NCI-H128 (cell line): ENCODE measurements around the gene ARHGAP29.

Experiments
- DNase-seq: peaks from one replicate; lab custom pipeline; 2025; ENCODE audit not compliant: unreplicated experiment; lab: John Stamatoyannopoulos, UW

Gene ARHGAP29, protein sequence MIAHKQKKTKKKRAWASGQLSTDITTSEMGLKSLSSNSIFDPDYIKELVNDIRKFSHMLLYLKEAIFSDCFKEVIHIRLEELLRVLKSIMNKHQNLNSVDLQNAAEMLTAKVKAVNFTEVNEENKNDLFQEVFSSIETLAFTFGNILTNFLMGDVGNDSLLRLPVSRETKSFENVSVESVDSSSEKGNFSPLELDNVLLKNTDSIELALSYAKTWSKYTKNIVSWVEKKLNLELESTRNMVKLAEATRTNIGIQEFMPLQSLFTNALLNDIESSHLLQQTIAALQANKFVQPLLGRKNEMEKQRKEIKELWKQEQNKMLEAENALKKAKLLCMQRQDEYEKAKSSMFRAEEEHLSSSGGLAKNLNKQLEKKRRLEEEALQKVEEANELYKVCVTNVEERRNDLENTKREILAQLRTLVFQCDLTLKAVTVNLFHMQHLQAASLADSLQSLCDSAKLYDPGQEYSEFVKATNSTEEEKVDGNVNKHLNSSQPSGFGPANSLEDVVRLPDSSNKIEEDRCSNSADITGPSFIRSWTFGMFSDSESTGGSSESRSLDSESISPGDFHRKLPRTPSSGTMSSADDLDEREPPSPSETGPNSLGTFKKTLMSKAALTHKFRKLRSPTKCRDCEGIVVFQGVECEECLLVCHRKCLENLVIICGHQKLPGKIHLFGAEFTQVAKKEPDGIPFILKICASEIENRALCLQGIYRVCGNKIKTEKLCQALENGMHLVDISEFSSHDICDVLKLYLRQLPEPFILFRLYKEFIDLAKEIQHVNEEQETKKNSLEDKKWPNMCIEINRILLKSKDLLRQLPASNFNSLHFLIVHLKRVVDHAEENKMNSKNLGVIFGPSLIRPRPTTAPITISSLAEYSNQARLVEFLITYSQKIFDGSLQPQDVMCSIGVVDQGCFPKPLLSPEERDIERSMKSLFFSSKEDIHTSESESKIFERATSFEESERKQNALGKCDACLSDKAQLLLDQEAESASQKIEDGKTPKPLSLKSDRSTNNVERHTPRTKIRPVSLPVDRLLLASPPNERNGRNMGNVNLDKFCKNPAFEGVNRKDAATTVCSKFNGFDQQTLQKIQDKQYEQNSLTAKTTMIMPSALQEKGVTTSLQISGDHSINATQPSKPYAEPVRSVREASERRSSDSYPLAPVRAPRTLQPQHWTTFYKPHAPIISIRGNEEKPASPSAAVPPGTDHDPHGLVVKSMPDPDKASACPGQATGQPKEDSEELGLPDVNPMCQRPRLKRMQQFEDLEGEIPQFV

DNA sequence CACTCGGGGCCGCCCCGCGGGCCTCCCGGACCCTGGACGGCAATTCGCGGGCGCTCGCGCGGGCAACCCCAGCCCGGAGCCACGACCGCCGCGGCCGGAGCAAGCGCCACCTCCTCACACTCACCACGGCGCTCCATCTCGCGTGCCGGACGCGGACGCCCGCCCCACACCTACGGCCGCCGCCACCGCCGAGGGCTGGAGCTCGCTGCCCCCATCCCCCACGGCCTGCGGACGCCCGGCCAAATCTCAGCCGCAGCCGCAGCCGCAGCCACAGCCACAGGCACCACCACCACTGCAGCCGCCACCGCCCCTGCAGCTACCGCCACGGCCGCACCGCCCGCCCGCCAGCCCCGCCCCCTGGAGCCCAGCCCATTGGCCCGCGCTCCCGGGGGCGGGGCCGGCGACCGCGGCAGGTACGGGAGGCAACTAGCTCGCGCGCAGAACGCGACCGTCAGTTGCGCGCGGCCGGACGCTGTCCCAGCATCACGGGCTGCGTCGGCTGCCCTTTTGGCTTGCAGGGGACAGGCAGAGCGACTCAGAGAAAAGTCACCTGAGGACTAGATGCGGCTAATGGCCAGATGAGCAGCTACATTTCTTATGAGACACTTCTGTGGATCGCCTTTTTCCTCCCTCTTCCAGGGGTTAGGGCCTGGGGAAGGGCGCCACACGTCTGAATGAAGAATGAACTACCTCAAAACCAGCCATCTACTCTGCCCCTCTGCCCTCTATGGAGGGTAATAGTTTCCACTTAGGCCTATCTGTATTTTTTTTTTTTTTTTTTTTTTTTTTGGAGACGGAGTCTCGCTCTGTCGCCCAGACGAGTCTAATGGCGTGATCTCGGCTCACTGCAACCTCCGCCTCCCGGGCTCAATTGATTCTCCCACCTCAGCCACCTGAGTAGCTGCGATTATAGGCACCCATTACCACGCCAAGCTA lies at the start of gene ARHGAP29:
Gene ARHGAP29 (minus strand): TSS at position 294 of the 936 bp plus-strand sequence. CDS start 5,973 bp downstream, outside the sequence.
- peak; percentile 71 for DNase-seq

DNA sequence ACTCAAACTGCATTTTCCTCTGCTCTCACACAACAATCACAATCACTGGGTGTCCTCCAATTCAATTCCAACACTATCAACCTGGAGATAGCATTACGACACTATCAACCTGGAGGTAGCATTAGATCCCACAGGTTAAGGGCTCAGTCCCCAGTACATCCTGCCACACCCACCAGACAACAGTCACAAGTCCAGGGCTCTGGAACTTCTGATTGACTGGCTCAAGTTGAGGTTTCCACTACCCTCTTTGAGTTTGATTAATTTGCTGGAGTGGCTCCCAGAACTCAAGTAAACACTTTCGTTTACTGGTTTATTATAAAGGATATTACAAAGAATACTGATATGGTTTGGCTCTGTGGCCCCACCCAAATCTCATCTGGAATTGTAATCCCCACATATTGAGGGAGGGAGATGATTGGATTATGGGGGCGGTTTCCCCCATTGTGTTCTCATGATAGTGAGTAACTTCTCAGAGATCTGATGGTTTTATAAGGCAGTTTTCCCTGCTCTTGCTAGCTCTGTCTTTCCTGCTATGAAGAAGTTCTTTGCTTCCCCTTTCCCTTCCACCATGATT lies 49.6 kb upstream of the ARHGAP29 start:
- DNase-seq, result no peak

DNA sequence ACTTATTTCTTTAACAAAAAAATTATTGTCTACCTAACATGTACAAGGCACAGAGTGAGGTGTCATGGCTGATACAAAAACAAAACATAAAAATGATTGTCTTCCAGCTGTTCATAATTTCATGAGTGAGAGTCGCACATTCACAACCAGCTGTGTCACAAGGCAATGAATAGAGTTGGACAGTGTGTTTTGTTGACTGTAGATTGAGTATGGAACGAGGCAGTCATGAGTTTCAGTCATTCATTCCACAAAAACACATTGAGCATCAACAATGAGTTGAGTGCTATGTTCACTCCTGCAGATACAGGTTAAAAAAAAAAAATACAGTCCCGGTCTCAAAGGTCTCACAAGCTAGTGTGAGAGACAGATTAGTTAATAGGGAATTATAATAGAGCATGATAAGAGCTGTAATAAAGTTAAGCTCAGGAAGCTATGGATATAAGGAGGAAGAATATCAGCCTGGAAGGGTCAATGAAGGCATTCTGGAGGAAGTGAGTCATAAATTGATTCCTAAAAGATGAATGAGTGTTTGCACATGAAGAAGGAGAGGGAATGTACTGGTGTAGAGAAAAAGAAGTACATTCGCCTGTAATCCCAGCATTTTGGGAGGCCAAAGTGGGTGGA lies 47.8 kb upstream of the ARHGAP29 start:
- DNase-seq, result no peak

DNA sequence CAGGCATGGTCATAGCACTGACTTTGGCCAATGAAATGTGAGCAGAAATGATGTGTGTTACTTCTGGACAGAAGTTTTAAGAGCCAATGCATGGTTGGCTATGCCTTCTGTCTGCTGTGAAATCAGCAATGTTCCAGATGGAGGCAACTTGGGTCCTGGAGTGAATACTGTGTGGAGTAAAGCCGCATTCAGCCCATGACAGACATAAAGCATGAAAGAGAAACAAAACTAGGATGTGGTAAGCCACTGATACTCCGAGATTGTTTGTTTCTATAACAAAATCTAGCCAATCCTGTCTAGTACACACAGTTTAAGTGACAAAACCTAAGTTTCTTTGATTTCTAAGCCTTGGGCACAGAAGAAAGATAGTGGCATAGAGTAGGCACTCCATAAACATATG lies 47.1 kb upstream of the ARHGAP29 start:
- no peak for DNase-seq

DNA sequence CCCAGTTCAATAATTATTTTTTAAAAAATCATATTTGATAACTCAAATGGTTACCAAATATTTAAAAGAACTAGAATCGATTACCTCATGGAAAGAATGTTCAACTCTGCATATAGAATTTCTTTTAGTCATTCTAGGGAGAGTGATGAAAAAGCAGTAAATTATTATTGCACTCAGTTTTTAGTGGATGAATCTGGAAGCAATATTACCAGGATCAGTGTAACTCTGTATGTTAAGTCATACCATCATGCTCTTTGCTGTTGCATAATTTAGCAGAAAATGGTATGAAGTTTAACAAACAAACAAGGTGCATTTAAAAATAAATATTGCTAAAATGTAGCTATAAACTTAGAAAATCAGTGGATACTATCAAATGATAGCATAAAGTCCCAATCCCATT lies 46.1 kb upstream of the ARHGAP29 start:
- no peak for DNase-seq

DNA sequence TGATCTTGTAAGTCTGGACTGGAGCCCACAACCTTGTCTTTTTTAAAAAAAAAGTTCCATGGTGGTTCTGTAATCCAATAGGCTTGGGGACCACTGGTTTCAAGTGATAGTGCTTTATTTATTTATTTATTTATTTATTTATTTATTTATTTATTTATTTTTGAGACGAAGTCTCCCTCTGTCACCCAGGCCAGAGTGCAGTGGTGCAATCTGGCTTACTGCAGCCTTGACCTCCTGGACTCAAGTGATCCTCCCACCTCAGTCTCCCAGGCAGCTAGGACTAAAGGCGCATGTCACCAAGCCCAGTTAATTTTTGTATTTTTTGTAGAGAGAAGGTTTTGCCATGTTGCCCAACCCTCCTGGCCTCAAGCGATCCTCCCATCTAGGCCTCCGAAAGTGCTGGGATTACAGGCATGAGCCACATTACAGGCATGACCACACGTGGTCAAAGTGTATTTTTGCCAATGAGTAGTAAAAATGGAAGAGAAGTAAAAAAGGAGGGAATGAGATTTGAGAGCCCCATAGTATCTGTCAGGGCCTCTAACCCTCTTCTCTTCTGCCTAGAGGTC lies 44.8 kb upstream of the ARHGAP29 start:
- DNase-seq, result no peak

DNA sequence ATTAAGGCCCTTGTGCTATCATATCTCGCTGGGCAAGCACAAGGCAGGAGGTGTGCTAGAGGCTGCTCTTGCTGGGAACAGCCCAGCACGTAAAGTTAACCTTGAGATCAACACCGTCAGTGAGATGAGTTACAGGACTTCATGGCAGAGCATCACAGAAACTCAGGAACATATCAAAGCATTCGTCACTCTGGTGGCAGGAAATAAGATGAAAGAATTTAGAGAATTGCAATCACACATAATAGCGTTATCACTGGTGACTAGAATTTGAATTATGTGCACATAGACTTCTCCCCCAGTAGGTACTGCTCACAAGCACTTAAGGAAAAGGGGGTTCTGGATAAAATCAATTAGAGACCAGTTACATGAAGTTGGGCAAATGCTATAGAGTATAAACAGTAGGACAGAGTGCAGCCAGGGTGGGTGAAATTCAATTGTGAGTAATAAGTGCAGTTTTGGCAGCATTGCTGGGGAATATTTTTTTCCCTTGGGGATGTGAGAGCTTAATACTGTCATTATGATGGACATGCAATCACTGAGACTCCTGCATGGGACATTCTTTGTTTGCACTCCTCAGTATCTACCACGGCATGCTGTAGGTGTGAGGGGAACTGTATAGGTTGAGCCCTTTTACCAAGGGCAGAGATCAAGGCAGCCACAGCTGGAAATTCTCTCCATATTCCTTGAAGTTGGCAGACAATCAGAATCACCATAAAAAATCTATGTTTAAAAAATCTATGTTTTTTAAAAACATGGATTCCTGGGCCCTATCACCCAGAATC lies 44.2 kb upstream of the ARHGAP29 start:
- no peak for DNase-seq

DNA sequence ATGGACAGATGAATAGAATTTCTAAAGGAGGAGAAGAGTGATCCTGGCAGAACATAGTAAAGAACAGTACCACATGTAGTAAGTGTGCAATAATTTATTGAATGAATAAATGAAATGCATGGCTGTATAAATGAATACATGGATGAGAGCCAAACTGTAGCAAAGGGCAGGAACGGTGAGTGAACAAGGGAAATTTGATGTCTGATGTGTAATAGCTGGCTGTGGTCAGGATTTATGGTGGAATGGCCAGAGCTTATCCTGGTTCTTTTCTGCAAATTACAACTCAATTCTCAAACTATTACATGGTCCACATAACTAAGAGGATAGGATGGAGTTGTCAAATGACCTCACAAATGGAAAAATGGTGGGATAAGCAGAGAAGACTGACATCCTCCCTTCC lies 43.2 kb upstream of the ARHGAP29 start:
- DNase-seq, result no peak

DNA sequence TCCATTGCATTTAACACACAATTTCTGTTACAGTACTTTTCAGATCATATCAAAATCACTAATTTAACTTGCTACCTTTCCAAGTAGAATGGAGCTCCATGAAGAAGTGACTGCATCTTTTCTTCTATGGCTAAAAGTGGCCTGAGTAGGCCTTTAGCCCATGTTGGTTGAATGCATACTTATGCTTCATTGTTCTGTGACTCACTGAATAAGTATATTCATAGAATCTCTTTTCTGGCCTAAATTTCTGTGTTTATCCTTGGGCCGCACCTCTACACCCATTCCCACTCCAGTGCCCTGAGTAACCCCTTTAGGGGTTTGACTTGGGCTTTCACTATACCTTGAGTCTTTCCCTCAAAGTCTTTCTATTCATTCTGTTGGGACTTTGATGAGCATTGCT lies 42.1 kb upstream of the ARHGAP29 start:
- no peak for DNase-seq

DNA sequence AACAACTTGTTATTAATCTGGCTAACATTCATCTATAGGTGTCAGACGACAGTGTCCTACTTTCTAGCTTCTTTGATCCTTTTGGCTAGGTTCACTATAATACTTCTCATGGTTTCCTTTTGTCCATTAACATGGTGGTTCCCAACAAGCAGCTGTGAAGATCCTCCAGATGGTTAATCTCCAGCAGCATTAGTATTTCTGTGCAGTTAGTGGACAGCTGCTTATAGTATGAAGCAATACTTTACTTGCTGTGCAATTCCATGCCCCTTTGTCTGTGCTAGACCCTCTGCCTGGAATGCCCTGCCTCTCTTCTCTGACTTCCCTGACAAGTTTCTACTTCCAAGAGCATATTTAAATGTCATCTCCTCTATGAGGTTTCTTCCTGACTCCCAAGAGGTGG lies 41.7 kb upstream of the ARHGAP29 start:
- no peak for DNase-seq

DNA sequence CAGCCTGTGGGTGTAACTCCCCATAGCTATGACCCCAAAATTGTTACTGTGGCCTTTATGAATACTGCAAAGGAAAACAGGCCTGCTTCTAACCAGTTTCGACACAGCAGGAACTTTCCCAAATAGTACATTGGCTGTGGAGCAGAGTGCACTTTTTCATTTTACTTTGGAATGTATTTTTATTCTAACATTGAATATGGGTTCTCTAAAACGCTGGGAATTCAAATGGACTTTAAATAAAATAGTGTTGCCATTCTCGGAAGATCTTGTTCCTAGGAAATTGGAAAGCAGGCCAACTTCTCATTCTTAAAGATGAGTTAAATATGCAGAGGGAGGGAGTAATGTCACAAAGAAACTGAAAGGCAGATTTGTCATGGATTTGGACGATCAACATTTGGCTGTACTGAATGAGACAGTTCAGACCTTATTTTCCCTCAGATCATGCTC lies 39.6 kb upstream of the ARHGAP29 start:
- DNase-seq, result no peak

DNA sequence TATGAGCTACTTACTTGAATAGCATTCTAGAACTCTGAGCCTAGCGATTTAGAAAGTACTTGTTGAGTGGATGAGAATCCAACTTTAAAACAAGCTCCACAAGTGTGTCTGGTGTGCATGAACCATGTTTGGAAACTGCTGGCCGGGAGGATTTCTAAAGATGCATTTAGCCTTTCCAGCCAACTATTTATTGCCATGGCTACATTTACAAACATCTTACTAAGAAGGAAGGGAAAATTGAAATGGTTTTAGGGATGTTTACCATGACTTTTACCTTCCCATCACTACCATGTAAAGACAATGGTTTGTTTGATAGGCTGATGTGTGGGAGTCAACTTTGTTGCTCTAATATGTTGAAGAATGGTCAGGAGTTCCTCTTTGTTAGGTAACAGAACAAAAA lies 37.7 kb upstream of the ARHGAP29 start:
- DNase-seq, result no peak

DNA sequence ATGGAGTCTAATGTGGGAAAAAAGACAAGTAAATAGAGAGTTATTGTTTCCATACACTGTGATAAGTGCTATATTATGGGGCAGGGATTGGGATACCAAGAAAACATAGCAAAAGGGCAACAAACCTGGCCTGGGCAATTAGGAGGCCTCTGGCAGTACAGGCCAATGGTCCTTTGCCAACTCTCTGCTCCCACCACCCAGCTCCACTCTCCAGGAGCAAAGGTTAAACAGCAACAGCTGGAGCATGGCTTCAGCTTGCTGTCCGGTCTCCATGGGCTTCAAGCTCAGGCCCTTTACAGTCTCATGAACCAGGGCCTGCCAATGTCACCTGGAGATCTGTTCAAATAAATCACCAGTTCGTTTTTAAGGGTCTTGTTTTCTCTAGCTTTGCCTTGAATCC lies 37.2 kb upstream of the ARHGAP29 start:
- DNase-seq, result no peak

DNA sequence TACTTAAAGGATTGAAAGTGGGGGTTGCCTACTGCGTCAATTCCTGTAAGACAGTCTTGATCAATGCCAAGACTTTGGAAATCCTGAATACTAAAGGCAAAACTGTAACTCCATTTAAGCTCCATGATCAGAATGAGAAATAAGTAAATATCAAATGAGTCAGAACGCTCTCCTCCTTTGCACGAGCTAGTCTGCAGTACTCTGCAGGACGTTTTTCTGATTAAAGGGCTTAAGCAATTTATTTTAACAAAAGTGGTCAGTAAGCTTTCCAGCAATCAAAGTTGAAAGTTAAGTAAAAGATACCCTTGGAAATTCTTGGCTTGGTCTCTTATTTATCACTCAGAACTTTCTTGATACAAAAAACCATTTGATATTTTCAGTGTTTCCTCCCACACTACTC lies 35.7 kb upstream of the ARHGAP29 start:
- no peak for DNase-seq

DNA sequence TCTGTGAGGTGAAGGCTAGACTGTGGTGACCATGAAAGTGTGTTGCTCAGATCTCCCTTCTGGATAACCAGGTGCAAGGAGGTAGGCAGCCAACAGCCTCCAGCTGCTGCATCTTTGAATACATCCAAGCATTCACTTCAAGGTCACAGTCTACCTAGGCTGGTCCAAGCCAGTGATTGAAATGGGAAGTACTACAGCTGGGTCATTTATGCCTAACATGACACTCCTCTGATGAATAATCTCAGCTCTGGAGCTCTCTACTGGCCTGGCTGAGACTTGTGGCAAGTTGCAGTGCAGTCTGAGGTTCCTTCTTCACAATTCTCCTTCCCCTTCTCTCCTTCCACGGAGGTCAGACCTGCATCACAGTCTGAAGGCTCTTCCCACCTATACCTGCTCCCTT lies 35.0 kb upstream of the ARHGAP29 start:
- no peak for DNase-seq

DNA sequence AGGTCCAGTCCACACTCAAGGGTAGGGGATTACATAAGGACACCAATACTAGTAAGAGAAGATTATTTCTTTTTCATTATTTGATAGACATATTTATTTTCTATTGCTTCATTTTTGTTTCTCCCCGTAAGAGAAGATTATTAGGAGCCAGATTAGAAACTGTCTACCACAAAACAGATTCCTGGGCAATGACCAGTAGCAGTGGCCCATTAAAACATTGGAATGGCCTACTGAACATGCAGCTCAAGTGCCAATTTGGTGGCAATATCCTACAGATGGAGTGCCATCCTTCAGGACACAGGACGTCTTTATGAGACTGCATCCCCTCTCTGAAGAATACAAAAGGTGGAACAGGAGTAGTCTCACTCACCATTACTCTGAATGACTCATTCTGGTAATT lies 34.0 kb upstream of the ARHGAP29 start:
- DNase-seq, result no peak

DNA sequence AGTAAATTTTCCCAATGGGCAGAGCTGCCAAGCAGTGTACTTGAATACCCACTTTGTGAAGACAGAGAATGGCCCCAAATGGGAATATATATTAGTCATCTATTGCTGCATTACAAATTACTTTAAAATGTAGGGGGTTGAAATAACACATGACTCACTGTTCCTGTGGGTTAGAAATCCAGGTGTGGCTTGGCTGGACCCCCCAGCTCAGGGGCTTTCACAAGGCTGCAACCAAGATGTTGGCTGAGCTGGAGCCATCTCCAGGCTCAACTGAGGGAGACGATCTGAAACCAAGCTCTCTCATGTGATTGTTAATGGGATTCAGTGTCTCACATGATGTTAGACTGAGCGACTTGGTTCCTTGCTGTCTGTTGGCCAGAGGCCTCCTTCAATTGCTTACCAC lies 33.4 kb upstream of the ARHGAP29 start:
- no peak for DNase-seq

DNA sequence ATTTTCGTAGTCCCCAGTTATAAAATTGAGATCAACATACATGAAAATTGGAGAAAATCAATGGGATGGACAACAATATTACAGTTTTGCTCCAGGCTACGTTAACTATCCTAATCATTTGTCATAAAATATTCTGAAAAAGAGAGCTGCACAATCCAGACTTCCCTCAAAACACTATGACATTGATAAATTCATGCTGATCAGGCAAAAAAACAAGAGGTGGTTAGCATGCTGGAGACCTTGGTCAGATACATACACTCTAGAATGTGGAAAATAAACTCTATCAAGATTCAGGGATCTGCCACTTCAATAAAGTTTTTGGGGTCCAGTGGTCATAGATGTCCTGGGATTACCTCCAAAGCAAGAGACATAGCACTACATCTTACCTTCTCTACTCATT lies 32.5 kb upstream of the ARHGAP29 start:
- DNase-seq, result no peak
